Activated CD4-positive, alpha-beta memory T cell treated with anti-CD3 and anti-CD28 coated beads, Interleukin-2, amount 10 ng/mL, durations not matched to agents 7 days and 5 days (primary cell): ENCODE measurements around the gene PRKN. TPM values are rescaled to one million over a fixed set of nuclear protein-coding genes. Genes with fewer than 3 reads are reported as not detected.
"Not testable (repeated sequence)": the region's sequence is repeated elsewhere in the genome, so short reads cannot be mapped to it uniquely, and the experiment has no call there.

ENCODE experiments used
- CTCF ChIA-PET: fragments of 350-600 bp; sonication (Branson Sonifier 250); formaldehyde crosslinking; loops from one replicate; lab custom pipeline; 2021; ENCODE audit warnings: antibody characterized with exemption, inconsistent platforms; lab: Charles Lee
- POLR2A ChIA-PET: fragments of 350-600 bp; sonication (Branson Sonifier 250); formaldehyde crosslinking; loops from one replicate; lab custom pipeline; 2021; ENCODE audit warnings: antibody characterized with exemption; lab: Charles Lee
- DNase-seq: peaks from one replicate; pipeline ENCODE4 v3.0.0-alpha.2; 2020
- H3K27ac Mint-ChIP-seq: one replicate; pipeline ENCODE4 v1.8.0; 2021; ENCODE audit warnings: mild to moderate bottlenecking, mixed read lengths
- H3K27me3 Mint-ChIP-seq: one replicate; pipeline ENCODE4 v1.8.0; 2021; ENCODE audit warnings: mixed read lengths
- H3K36me3 Mint-ChIP-seq: one replicate; pipeline ENCODE4 v1.8.0; 2021; ENCODE audit warnings: low read depth, mixed read lengths
- H3K4me1 Mint-ChIP-seq: one replicate; pipeline ENCODE4 v1.8.0; 2021; ENCODE audit warnings: mixed read lengths
- H3K4me3 Mint-ChIP-seq: one replicate; pipeline ENCODE4 v1.8.0; 2021; ENCODE audit warnings: mild to moderate bottlenecking, mixed read lengths
- H3K9me3 Mint-ChIP-seq: one replicate; pipeline ENCODE4 v1.8.0; 2021; ENCODE audit warnings: mixed read lengths
- total RNA-seq, 2 experiments: library from RNA; stranded (reverse); gene quantifications; one replicate each; pipeline ENCODE4 v1.2.3, GENCODE V29; 2021

PRKN gene
- total RNA-seq, 2 experiments from 2014 or later: 0.13 to 0.43 TPM

GRCh38 chr6:161327360-161327953, 1400.1 kb downstream of the PRKN start:
- Mint-ChIP-seq H3K4me1 (no peaks in the 10 kb centered on the region), H3K4me3 (no peak overlapping the region), H3K27me3 (no peaks in the 10 kb centered on the region), H3K9me3 (peaks cover 6% of the 10 kb centered on the region), H3K27ac (no peak overlapping the region), H3K36me3 (peaks cover 2% of the 10 kb centered on the region)
- DNase-seq: no peak
- POLR2A ChIA-PET: no interaction called here
- CTCF ChIA-PET: interaction anchor here (2.2 kb wide), 1 partner anchor 44 kb away, joined by 6 read pairs; no protein-coding TSS in a partner anchor

GRCh38 chr6:161319231-161319630, 1408.3 kb downstream of the PRKN start:
- DNase-seq: no peak
- Mint-ChIP-seq H3K27me3 (peaks cover 4% of the 10 kb centered on the region), H3K4me1 (no peaks in the 10 kb centered on the region), H3K27ac (no peak overlapping the region), H3K36me3 (no peaks in the 10 kb centered on the region), H3K4me3 (no peak overlapping the region), H3K9me3 (peaks cover 5% of the 10 kb centered on the region)
- POLR2A ChIA-PET: no interaction called here
- CTCF ChIA-PET: no interaction called here

DNA sequence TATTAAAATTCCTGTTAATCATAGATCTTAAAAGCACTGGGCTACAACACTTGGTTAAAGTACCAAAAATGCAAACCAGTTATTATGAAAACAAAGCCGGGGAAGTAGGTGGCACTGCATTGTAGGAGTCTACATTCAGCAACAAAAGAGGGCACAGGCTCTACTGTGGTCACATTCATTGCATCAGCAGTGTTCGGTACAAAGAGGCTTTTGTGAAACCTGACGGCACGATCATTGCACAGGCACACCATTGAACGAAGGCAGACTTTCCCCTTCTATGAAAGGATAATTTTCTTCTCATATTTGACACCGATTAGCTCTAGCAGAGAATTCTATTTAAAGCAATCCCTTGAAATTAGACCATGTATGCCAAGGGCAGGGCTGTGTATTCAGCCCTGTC, 1409.1 kb downstream of the PRKN start:
- Mint-ChIP-seq H3K4me3 (no peak overlapping the region), H3K4me1 (no peaks in the 10 kb centered on the region), H3K27ac (no peak overlapping the region), H3K36me3 (no peaks in the 10 kb centered on the region), H3K9me3 (peaks cover 5% of the 10 kb centered on the region), H3K27me3 (peaks cover 6% of the 10 kb centered on the region)
- CTCF ChIA-PET: no interaction called here
- POLR2A ChIA-PET: no interaction called here
- DNase-seq: no peak

DNA sequence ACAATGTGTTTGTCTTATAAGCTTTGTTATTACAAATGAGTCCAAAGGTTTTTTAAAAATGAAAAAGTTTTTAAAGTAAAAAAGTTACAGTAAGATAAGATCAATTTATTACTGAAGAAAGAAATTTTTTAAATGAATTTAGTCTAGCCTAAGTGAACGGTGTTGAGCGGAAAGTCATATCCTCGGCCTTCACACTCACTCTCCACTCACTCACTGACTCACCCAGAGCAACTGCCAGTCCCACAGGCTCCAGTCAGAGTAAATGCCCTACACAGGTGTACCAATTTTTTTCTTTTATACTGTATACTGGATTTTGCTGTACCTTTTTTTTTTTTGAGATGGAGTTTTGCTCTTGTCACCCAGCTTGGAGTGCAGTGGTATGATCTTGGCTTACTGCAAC, 1411.0 kb downstream of the PRKN start:
- POLR2A ChIA-PET: no interaction called here
- CTCF ChIA-PET: no interaction called here
- no peak overlapping the region for H3K27ac Mint-ChIP-seq
- H3K4me1 Mint-ChIP-seq: no peaks in the 10 kb centered on the region
- DNase-seq: no peak
- peaks cover 5% of the 10 kb centered on the region for H3K9me3 Mint-ChIP-seq
- no peak overlapping the region for H3K4me3 Mint-ChIP-seq
- H3K27me3 Mint-ChIP-seq: peaks cover 8% of the 10 kb centered on the region
- no peaks in the 10 kb centered on the region for H3K36me3 Mint-ChIP-seq

DNA sequence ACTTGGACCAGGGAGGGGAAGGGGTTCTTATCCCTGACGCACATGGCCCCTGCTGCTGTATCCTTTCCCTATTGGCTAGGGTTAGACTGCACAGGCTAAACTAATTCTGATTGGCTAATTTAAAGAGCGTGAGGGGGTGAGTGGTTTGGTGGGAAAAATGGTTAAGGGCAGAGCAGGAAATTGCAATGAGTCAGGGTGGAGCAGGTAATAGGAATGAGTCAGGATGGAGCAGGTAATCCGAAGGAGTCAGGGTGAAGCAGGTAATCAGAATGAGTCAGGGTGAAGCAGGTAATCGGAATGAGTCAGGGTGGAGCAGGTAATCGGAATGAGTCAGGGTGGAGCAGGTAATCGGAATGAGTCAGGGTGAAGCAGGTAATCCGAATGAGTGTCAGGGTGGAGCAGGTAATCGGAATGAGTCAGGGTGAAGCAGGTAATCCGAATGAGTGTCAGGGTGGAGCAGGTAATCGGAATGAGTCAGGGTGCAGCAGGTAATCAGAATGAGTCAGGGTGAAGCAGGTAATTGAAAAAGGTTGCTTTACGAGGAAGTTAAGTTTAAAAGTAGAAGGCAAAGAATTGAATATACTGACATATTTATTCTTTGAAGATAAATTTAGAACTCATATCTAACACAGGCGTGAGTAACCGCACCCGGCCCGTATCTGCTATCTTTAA, 1412.2 kb downstream of the PRKN start:
- CTCF ChIA-PET, H3K27ac Mint-ChIP-seq, H3K27me3 Mint-ChIP-seq, H3K36me3 Mint-ChIP-seq, H3K4me3 Mint-ChIP-seq, POLR2A ChIA-PET, H3K4me1 Mint-ChIP-seq, H3K9me3 Mint-ChIP-seq, DNase-seq: not testable (repeated sequence)

GRCh38 chr6:161314541-161315245, 1412.9 kb downstream of the PRKN start:
- H3K9me3 Mint-ChIP-seq, H3K27me3 Mint-ChIP-seq, H3K36me3 Mint-ChIP-seq, DNase-seq, H3K4me3 Mint-ChIP-seq, H3K27ac Mint-ChIP-seq, POLR2A ChIA-PET, CTCF ChIA-PET, H3K4me1 Mint-ChIP-seq: not testable (repeated sequence)

DNA sequence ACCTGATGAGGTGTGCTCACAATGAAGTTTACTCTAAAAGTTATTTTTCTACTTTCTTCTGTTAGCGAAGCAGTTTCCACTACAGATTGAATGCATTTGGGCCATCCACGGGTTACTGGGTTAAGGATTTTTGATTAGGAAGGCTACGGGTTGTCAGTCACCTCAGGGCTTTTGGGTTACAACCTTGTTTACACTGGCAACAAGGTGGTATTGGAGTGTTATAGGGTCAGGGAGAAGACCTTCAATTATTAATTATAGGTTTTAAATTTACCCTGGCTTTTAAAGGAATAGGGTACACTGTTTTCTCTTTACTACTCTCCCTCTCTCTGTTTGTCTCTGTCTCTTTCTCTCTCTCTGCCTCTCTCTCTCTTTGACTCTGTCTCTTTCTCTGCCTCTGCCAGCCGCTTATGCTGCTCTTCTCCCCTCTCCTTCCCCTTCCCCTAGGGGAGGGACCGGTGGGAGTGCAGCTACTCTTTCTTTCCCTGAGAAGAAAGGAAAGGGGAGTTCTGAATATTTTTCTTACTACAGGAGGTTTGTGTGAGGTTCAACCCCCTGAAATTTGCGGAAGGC, 1413.5 kb downstream of the PRKN start:
- Mint-ChIP-seq H3K4me1 (peaks cover 7% of the 10 kb centered on the region), H3K4me3 (no peak overlapping the region), H3K9me3 (peaks cover 5% of the 10 kb centered on the region), H3K27me3 (peaks cover 4% of the 10 kb centered on the region), H3K36me3 (no peaks in the 10 kb centered on the region), H3K27ac (no peak overlapping the region)
- POLR2A ChIA-PET: no interaction called here
- no peak for DNase-seq
- CTCF ChIA-PET: no interaction called here

DNA sequence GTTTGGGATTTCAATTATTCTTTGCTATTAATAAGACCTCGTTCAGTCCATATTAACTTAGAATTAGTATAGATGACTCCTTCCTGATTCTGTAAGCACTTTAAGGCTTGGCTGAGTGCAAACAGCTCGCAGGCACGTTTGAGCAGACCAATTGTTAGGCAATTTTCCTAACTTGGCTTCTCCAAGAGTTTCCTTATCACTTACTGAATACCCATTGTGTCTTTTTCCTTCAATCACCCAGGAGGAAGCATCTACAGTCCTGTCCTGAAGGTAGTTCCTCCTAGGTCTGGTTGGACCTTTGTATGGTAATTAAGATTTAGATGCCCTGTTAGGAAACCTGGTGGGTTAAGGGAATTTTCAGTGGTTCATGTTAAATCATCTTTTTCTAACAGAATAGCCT, 1414.1 kb downstream of the PRKN start:
- H3K36me3 Mint-ChIP-seq, POLR2A ChIA-PET, H3K27me3 Mint-ChIP-seq, DNase-seq, H3K4me3 Mint-ChIP-seq, CTCF ChIA-PET, H3K9me3 Mint-ChIP-seq, H3K4me1 Mint-ChIP-seq, H3K27ac Mint-ChIP-seq: not testable (repeated sequence)

- DNase-seq, H3K36me3 Mint-ChIP-seq, H3K4me3 Mint-ChIP-seq, H3K9me3 Mint-ChIP-seq, H3K4me1 Mint-ChIP-seq, H3K27ac Mint-ChIP-seq, H3K27me3 Mint-ChIP-seq, POLR2A ChIA-PET, CTCF ChIA-PET: not testable (repeated sequence)
Measured at GRCh38 chr6:161309774-161310173, 1417.8 kb downstream of the PRKN start.

DNA sequence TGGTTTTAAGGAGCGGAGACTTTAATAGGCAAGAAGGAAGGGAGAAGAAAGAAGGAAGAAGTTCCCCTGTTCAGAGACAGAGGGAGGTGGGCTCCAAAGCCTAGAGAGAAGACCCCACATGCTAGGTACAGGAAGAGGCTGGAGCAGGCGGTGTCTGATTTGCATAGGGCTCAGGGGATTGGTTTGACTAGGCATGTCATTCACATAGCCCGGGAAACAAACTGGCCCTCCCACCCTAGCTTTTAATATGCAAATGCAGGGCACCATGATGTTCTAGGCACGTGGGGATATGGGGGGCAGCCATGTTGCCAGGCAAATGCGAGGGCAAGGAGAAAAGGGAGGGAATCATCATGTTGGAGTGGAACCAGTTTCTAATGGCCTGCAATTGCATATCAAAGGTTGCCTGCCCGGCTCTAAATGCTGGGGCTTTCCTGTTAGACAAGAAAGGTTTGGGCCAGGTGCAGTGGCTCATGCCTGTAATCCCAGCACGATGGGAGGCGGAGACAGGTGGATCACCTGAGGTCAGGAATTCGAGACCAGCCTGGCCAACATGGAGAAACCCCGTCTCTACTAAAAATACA, 1419.4 kb downstream of the PRKN start:
- no peaks in the 10 kb centered on the region for H3K36me3 Mint-ChIP-seq
- H3K27me3 Mint-ChIP-seq: peaks cover 7% of the 10 kb centered on the region
- H3K4me1 Mint-ChIP-seq: peaks cover 7% of the 10 kb centered on the region
- H3K4me3 Mint-ChIP-seq: no peak overlapping the region
- no peaks in the 10 kb centered on the region for H3K9me3 Mint-ChIP-seq
- DNase-seq: no peak
- ChIA-PET POLR2A (no interaction called here), CTCF (no interaction called here)
- no peak overlapping the region for H3K27ac Mint-ChIP-seq

GRCh38 chr6:161305860-161306259, 1421.7 kb downstream of the PRKN start:
- no peak overlapping the region for H3K4me3 Mint-ChIP-seq
- ChIA-PET POLR2A (no interaction called here), CTCF (no interaction called here)
- DNase-seq: no peak
- H3K27ac Mint-ChIP-seq: no peak overlapping the region
- no peaks in the 10 kb centered on the region for H3K9me3 Mint-ChIP-seq
- no peaks in the 10 kb centered on the region for H3K36me3 Mint-ChIP-seq
- peaks cover 5% of the 10 kb centered on the region for H3K27me3 Mint-ChIP-seq
- H3K4me1 Mint-ChIP-seq: peaks cover 7% of the 10 kb centered on the region

GRCh38 chr6:161303628-161304340, 1423.8 kb downstream of the PRKN start:
- ChIA-PET POLR2A (no interaction called here), CTCF (no interaction called here)
- Mint-ChIP-seq H3K36me3 (no peaks in the 10 kb centered on the region), H3K27ac (no peak overlapping the region), H3K9me3 (no peaks in the 10 kb centered on the region), H3K27me3 (peaks cover 6% of the 10 kb centered on the region), H3K4me1 (no peaks in the 10 kb centered on the region), H3K4me3 (no peak overlapping the region)
- DNase-seq: no peak

DNA sequence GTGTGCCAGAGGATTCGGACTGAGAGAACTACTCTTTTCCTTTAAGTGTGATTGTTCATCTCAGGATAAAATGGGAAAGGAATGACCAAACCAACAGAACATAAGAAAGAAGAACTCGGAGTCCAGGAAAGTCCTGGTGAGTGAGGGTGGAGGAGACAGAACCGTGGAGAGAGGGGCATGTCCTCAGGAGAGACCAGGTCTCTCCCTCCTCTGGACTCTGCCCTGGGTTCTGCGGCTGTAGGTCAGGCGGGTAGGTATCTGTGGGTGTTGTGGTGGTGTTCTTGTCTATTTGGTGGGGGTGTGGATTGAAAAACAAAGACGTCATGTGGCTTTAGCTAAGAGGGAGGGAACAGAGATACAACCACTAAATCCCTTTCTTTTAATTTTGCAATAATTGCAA, 1424.6 kb downstream of the PRKN start:
- DNase-seq: no peak
- peaks cover 7% of the 10 kb centered on the region for H3K27me3 Mint-ChIP-seq
- H3K27ac Mint-ChIP-seq: no peak overlapping the region
- CTCF ChIA-PET: no interaction called here
- no peaks in the 10 kb centered on the region for H3K9me3 Mint-ChIP-seq
- POLR2A ChIA-PET: no interaction called here
- H3K36me3 Mint-ChIP-seq: no peaks in the 10 kb centered on the region
- H3K4me1 Mint-ChIP-seq: no peaks in the 10 kb centered on the region
- H3K4me3 Mint-ChIP-seq: no peak overlapping the region
